HEK293T (cell line): ENCODE data around the gene LRP5.

Experiments used
- ELF4 ChIP-seq: fragments of 450-650 bp; IDR thresholded peaks from 2 replicates; pipeline ENCODE4 v1.6.1; 2017; ENCODE audit warnings: antibody characterized with exemption
- FOXK2 ChIP-seq: fragments of 450-650 bp; IDR thresholded peaks from 2 replicates; pipeline ENCODE4 v1.6.1; 2016; ENCODE audit warnings: mild to moderate bottlenecking
- FOXM1 ChIP-seq: fragments of 450-650 bp; IDR thresholded peaks from 2 replicates; pipeline ENCODE4 v1.6.1; 2017; ENCODE audit warnings: mild to moderate bottlenecking, borderline replicate concordance
- SUZ12 ChIP-seq: fragments of 450-650 bp; IDR thresholded peaks from 2 replicates; pipeline ENCODE4 v1.6.1; 2016; ENCODE audit warnings: mild to moderate bottlenecking
- TARDBP ChIP-seq: fragments of 450-650 bp; IDR thresholded peaks from 2 replicates; pipeline ENCODE4 v1.6.1; 2016

GRCh38 chr11:68401856-68402255 lies 89.5 kb downstream of the LRP5 start:
- TF ChIP-seq FOXK2 (no peak), SUZ12 (no peak), FOXM1 (no peak), ELF4 (no peak), TARDBP (no peak)
